HEK293 (cell line): Measurements from ENCODE around the gene THOP1.

Source experiments
- CTCF ChIA-PET: fragments of 350-600 bp; formaldehyde crosslinking; extraction: SDS; loops from one replicate; lab custom pipeline; 2021; ENCODE audit warnings: antibody characterized with exemption; lab: Yijun Ruan, JAX
- POLR2A ChIA-PET: fragments of 300-600 bp; formaldehyde crosslinking; extraction: SDS; loops from one replicate; lab custom pipeline; 2020; ENCODE audit warnings: antibody characterized with exemption, inconsistent platforms; lab: Yijun Ruan, JAX
- H3K27ac ChIP-seq: fragments of 200-500 bp; sonication (Bioruptor generic); 2 replicates; pipeline ENCODE4 v1.5.1; 2014; ENCODE audit warnings: low read depth, low read length, control low read depth, inconsistent platforms; ENCODE audit errors: extremely low read depth
- H3K36me3 ChIP-seq, 2 experiments: fragments of 200-500 bp in 1 of 2; sonication (Bioruptor generic) in 1 of 2; 1 replicate in 1 of 2; 2 replicates in 1 of 2; pipeline ENCODE4 v1.5.1; 2014 to 2017; ENCODE audit warnings: inconsistent platforms in 2 of 2, low read length in 2 of 2; ENCODE audit not compliant: control insufficient read depth in 2 of 2, insufficient read depth in 1 of 2
- H3K4me1 ChIP-seq: fragments of 200-500 bp; sonication (Bioruptor generic); 2 replicates; pipeline ENCODE4 v1.5.1; 2014; ENCODE audit warnings: mild to moderate bottlenecking, low read length, inconsistent platforms; ENCODE audit not compliant: control insufficient read depth, insufficient read depth
- H3K4me3 ChIP-seq: 2 replicates; pipeline ENCODE4 v1.5.1; 2011; ENCODE audit warnings: low read depth, mild to moderate bottlenecking, control low read depth, low read length, moderate library complexity
- H3K9me3 ChIP-seq: fragments of 200-500 bp; sonication (Bioruptor generic); 2 replicates; pipeline ENCODE4 v1.5.1; 2014; ENCODE audit warnings: low read depth, low read length, inconsistent platforms; ENCODE audit not compliant: control insufficient read depth, insufficient read depth
- GLIS2 ChIP-seq: fragments of 450-650 bp; formaldehyde crosslinking; IDR thresholded peaks from 2 replicates; pipeline ENCODE4 v1.5.1; 2016; ENCODE audit warnings: missing biosample characterization, missing genetic modification characterization
- ZBTB7A ChIP-seq: fragments of 450-650 bp; formaldehyde crosslinking; IDR thresholded peaks from 2 replicates; pipeline ENCODE4 v1.5.1; 2016; ENCODE audit warnings: low read depth, missing biosample characterization, missing genetic modification characterization
- ZFP69B ChIP-seq: fragments of 450-650 bp; formaldehyde crosslinking; IDR thresholded peaks from 2 replicates; pipeline ENCODE4 v1.5.1; 2016; ENCODE audit warnings: missing biosample characterization, missing genetic modification characterization
- ZNF24 ChIP-seq: fragments of 450-650 bp; formaldehyde crosslinking; IDR thresholded peaks from 2 replicates; pipeline ENCODE4 v1.5.1; 2016; ENCODE audit warnings: missing biosample characterization, missing genetic modification characterization
- ZNF341 ChIP-seq: fragments of 450-650 bp; formaldehyde crosslinking; IDR thresholded peaks from 2 replicates; pipeline ENCODE4; 2016; ENCODE audit warnings: low read depth, missing biosample characterization, missing genetic modification characterization
- ZNF76 ChIP-seq: fragments of 450-650 bp; formaldehyde crosslinking; IDR thresholded peaks from 2 replicates; pipeline ENCODE4; 2016; ENCODE audit warnings: low read depth, missing biosample characterization, missing genetic modification characterization, borderline replicate concordance
- TF ChIP-seq, protein P1 (sequence below): fragments of 450-650 bp; formaldehyde crosslinking; IDR thresholded peaks from 2 replicates; pipeline ENCODE4 v1.5.1; 2016; ENCODE audit warnings: missing biosample characterization, missing genetic modification characterization
- TF ChIP-seq, protein P2 (sequence below): fragments of 450-650 bp; formaldehyde crosslinking; IDR thresholded peaks from 2 replicates; pipeline ENCODE4 v1.5.1; 2016; ENCODE audit warnings: missing biosample characterization, missing genetic modification characterization
- TF ChIP-seq, protein P3 (sequence below): fragments of 450-650 bp; formaldehyde crosslinking; IDR thresholded peaks from 2 replicates; pipeline ENCODE4 v1.5.1; 2016; ENCODE audit warnings: missing biosample characterization, missing genetic modification characterization
- TF ChIP-seq, protein P4 (sequence below): IDR thresholded peaks from 2 replicates; pipeline ENCODE4 v1.6.1; 2011; ENCODE audit warnings: mild to moderate bottlenecking, low read depth, low read length, borderline replicate concordance

Gene THOP1

DNA sequence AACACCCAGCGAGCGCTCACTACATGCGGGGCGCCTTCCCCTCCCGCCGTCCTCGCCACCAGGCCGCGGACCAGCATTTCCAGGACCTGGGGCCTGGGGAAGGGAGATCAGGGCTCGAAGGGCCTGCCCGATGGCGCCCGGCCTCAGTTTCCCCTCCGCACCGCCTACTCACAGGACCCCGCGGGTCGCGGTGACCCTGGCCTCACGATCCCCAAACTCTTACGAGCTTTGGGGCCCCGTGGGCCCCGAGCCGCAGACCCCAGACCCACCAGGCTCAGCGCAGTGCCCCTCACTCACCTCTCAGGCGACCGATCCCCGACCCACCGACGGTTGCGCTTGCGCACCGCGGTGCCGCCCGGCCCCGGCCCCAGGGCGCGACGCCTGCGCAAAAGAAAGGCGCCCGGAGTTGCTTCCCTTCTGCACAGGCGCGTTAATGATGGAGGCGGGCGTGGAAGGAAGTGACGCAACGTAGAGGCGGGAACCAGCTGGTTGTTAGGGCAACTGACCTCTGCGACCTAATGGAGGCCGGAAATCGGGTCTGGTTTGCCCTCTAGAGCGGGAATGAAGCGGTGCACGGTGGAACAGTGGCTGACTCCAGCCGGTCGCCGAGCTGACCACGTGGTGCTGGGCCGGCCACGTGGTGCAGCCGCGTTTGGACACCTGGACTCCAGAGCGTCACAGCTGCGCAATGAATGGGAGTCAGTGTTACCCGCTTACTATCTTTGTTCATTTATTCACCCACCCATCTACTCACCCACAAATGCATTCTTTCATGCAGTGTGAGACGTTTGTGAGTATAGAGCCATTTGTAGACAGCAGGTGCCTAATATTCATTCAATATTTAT lies 2.1 kb upstream of the THOP1 start, which contains the start of gene SGTA (continued):
- TF ChIP-seq, protein P1, sequence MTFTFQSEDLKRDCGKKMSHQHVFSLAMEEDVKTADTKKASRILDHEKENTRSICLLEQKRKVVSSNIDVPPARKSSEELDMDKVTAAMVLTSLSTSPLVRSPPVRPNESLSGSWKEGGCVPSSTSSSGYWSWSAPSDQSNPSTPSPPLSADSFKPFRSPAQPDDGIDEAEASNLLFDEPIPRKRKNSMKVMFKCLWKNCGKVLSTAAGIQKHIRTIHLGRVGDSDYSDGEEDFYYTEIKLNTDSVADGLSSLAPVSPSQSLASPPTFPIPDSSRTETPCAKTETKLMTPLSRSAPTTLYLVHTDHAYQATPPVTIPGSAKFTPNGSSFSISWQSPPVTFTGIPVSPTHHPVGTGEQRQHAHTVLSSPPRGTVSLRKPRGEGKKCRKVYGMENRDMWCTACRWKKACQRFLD (tag by site-specific recombination): no peak
- TF ChIP-seq GLIS2 (tag by site-specific recombination): no peak

DNA sequence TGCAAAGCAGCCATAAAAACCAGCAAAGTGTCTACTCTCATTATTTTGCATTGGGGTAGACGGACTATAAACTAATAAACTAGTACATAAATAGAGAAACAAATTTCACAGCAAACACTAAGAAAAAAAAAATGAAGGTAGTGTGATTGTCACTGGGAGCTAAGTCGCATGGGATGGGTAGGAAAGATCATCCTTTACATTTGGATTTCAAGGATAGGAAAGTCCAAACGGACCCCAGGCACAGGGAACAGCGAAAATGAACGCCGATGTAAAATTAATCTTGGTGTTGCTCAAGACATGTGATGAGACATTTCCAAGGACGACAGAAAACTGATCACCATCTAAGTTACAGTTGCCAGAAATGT lies 1.5 kb upstream of the THOP1 start:
- Histone ChIP-seq H3K4me1 (peaks cover 3% of the 10 kb centered on the region; the same call in 1 of the 2 replicates), H3K4me3 (no peak overlapping the region), H3K9me3 (no peaks in the 10 kb centered on the region), H3K36me3 (peaks cover 8 to 42% of the 10 kb centered on the region in 2 experiments; a peak in 2 of 3 replicates), H3K27ac (0 out of 2 replicates have a peak overlapping the region, but pooled peaks have one; percentile 2)
- POLR2A ChIA-PET: interaction anchor here (0.8 to 1.5 kb wide), 7 partner anchors 15 to 308 kb away, joined by 3 to 6 read pairs (median 4); partner anchors contain the start of gene GADD45B
- CTCF ChIA-PET: interaction anchor here (0.9 to 2.8 kb wide), 4 partner anchors 10 to 135 kb away, joined by 3 to 9 read pairs (median 5); partner anchors contain the start of gene ZNF554
- TF ChIP-seq ZNF24: 0 out of 2 replicates have a peak, but pooled peaks have one; percentile 9
- TF ChIP-seq, protein P2, sequence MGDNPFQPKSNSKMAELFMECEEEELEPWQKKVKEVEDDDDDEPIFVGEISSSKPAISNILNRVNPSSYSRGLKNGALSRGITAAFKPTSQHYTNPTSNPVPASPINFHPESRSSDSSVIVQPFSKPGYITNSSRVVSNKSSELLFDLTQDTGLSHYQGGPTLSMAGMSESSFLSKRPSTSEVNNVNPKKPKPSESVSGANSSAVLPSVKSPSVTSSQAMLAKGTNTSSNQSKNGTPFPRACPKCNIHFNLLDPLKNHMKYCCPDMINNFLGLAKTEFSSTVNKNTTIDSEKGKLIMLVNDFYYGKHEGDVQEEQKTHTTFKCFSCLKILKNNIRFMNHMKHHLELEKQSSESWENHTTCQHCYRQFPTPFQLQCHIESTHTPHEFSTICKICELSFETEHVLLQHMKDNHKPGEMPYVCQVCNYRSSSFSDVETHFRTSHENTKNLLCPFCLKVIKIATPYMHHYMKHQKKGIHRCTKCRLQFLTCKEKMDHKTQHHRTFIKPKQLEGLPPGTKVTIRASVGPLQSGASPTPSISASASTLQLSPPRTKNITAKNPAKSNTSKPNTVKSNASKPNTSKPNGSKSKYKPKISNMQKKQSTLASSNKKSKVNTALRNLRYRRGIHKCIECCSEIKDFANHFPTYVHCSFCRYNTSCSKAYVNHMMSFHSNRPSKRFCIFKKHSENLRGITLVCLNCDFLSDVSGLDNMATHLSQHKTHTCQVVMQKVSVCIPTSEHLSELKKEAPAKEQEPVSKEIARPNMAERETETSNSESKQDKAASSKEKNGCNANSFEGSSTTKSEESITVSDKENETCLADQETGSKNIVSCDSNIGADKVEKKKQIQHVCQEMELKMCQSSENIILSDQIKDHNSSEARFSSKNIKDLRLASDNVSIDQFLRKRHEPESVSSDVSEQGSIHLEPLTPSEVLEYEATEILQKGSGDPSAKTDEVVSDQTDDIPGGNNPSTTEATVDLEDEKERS (tag by site-specific recombination): no peak
- no peak for TF ChIP-seq ZFP69B (tag by site-specific recombination)
- no peak for TF ChIP-seq ZBTB7A
- TF ChIP-seq ZNF76 (tag by site-specific recombination): no peak
- TF ChIP-seq, protein P3, sequence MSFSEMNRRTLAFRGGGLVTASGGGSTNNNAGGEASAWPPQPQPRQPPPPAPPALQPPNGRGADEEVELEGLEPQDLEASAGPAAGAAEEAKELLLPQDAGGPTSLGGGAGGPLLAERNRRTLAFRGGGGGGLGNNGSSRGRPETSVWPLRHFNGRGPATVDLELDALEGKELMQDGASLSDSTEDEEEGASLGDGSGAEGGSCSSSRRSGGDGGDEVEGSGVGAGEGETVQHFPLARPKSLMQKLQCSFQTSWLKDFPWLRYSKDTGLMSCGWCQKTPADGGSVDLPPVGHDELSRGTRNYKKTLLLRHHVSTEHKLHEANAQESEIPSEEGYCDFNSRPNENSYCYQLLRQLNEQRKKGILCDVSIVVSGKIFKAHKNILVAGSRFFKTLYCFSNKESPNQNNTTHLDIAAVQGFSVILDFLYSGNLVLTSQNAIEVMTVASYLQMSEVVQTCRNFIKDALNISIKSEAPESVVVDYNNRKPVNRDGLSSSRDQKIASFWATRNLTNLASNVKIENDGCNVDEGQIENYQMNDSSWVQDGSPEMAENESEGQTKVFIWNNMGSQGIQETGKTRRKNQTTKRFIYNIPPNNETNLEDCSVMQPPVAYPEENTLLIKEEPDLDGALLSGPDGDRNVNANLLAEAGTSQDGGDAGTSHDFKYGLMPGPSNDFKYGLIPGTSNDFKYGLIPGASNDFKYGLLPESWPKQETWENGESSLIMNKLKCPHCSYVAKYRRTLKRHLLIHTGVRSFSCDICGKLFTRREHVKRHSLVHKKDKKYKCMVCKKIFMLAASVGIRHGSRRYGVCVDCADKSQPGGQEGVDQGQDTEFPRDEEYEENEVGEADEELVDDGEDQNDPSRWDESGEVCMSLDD (tag by site-specific recombination): no peak
- TF ChIP-seq, all 188 proteins: peak for 1

DNA sequence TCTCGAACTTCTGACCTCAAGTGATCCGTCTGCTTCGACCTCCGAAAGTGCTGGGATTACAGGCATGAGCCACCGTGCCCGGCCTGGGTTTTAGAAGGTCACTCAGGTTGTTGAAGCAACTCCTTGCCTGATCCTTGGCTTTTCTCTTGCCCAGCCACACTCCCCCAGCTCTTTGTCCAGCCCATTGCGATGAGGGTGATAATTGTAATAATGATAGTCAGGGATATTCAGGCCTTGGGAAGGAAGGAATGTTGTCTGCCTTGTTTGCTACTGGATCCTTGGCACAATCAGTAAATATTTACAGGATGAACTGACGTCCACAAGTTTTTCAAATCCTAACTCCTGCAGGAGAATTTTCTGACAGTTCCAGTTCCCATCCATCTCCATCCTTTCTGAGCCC lies 1.8 kb downstream of the THOP1 start:
- TF ChIP-seq ZNF341 (tag by site-specific recombination): peak; percentile 66
- TF ChIP-seq, protein P4, sequence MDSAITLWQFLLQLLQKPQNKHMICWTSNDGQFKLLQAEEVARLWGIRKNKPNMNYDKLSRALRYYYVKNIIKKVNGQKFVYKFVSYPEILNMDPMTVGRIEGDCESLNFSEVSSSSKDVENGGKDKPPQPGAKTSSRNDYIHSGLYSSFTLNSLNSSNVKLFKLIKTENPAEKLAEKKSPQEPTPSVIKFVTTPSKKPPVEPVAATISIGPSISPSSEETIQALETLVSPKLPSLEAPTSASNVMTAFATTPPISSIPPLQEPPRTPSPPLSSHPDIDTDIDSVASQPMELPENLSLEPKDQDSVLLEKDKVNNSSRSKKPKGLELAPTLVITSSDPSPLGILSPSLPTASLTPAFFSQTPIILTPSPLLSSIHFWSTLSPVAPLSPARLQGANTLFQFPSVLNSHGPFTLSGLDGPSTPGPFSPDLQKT: no peak
- ChIA-PET POLR2A (no interaction called here), CTCF (interaction anchor here (0.7 to 1.4 kb wide), 4 partner anchors 32 to 339 kb away, joined by 3 to 5 read pairs (median 4); partner anchors contain the start of gene ZNF555)
- no peak overlapping the region for H3K27ac ChIP-seq
- H3K4me1 ChIP-seq: 0 out of 2 replicates have a peak, but pooled peaks cover 2% of the 10 kb centered on the region
- H3K36me3 ChIP-seq: peaks cover 7 to 50% of the 10 kb centered on the region in 2 experiments; a peak in 2 of 3 replicates
- H3K4me3 ChIP-seq: no peak overlapping the region
- H3K9me3 ChIP-seq: no peaks in the 10 kb centered on the region
